Stimulated activated CD8-positive, alpha-beta memory T cell treated with anti-CD3 and anti-CD28 coated beads, Interleukin-12 subunit alpha, Interleukin-12 subunit beta, amount 100 ng/mL, for 24 hours (primary cell): ENCODE data around the gene SOCS1.

Experiments used
- DNase-seq: peaks from one replicate; pipeline ENCODE4 v3.0.0-alpha.2; 2020; ENCODE audit errors: extremely low read depth

The SOCS1 gene

GRCh38 chr16:11285842-11286241 lies 29.8 kb upstream of the SOCS1 start:
- no peak for DNase-seq

DNA sequence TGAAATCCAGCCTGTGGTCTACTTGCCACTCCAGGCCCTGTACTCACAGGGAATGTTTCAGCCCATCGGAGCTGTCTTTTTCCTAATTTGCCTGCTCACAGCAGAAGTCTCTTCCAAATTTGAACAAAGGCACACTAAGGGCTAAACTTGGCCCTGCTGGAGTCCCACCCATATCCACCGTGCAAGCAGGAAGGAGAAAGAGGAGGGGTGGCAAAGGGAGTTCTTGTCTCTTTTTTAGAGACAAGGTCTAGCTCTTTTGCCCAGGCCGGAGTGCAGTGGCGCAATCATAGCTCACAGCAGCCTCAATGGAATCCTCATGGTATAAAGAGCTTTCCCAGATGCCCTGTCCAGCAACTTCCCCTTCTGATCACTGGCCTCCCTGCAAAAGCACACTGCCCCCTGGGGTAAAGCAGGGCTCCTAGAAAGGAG lies 27.8 kb upstream of the SOCS1 start:
- no peak for DNase-seq

DNA sequence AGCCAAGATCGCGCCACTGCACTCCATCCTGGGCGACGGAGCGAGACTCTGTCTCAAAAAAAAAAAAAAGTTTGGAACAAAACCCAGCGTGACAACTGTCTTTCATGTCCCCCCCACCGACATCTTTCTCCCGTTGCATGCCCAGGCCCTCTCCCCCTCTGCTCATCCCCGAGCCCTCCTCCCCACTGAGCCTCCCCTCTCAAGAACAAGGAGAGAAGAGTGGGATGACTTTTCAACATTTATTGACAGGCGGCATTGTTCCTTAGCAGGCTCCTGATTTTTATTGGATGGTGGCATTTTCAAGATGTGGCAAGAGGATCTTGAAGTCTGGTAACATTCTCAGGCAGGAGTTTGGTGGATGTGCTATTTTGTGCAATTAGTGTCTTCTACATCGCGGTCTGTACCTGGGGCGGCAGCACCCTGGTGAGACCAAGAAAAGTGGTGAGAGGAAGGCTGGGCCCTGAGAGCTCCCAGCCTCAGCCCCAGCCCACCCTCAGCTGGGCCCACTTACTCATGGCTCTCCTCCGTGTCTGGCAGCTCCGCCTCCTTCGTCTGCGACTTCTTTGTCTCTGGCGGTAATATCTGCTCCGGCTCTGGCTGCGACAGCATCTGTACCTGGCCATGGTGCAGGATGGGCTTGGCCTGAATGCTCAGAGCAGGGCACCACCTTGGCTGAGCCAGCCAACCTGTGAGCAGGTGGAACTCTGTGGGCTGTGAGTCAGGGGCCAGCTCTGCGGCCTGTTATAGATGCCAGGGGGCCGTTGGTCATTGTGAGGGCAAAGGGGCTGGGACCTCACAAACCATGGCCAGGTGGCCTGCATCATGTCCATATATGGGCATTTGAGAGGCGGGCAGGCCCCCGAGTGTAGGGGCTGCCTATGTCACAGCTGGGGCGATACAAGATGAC lies 24.9 kb upstream of the SOCS1 start, which contains the start of gene PRM1:
TSS of gene PRM1 (minus strand) at position 715 of the 907 bp plus-strand sequence. CDS start at position 623, 92 bp downstream.
- no peak for DNase-seq

GRCh38 chr16:11278681-11279628 lies 23.0 kb upstream of the SOCS1 start:
- no peak for DNase-seq

DNA sequence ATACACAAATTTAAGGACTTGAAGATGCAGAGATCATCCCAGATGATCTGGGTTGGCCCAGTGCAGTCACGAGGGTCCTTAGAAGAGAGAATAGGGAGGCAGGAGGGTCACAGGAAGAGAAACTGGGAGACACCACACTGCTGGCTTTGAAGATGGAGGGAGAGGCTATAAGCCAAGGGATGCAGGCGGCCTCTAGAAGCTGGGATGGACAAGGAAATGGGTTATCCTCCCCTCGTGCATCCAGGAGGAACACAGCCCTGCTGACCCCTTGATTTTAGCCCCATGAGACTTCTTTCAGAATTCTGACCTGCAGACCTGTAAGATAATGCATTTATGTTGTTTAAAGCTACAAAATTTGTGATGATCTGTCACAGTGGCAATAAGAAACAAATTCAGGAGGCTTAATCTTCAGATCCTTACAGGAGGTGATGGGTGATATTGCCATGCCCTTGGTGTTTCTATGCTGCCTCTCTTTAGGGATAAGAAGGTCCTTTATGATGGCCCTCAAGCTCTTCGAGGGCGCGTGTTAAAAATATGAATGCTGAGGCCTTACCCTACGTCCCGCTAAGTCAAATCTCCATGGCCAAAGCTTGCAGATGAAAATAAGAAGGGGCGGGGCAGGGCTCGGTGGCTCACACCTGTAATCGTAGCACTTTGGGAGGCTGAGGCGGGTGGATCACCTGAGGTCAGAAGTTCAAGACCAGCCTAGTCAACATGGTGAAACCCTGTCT lies 21.8 kb upstream of the SOCS1 start:
- no peak for DNase-seq

DNA sequence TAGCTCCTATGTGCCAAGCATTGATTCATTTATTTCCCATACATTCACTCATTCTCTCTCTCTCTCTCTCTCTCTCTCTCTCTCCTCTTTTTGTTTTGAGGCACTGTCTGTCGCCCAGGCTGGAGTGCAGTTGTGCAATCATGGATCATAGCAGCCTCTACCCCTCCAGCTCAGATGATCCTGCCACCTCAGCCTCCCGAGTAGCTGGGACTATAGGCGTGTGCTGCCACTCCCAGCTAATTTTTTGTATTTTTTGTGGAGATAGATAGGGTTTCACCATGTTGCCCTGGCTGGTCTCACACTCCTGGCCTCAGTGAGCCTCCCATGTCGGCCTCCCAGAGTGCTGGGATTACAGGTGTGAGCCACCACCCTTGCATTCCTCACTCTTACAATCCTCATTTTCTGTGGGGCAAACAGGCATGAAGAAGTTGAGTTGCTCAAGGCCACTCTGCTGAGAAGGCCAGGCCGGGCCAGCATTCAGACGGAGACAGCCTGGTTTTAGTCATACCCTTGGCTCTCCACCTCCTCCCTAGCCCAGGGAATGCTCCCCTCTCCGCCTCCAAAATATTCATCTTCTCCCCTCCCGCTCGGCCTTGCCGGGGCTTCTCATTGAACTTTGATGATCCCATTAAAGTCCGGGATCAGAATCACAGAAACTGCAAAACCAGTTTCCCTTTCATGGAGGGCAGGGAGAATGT lies 21.0 kb upstream of the SOCS1 start:
- DNase-seq: no peak

GRCh38 chr16:11276143-11276895 lies 20.3 kb upstream of the SOCS1 start, which contains the start of gene PRM2:
Gene PRM2, minus strand, starts transcription at chr16:11276480. Its CDS starts 110 bp downstream, at chr16:11276370.
- DNase-seq: no peak

- DNase-seq: no peak
These were observed 19.0 kb upstream of the SOCS1 start for GRCh38 chr16:11274964-11275363.

- no peak for DNase-seq
These were observed 17.8 kb upstream of the SOCS1 start for GRCh38 chr16:11273721-11274324.

DNA sequence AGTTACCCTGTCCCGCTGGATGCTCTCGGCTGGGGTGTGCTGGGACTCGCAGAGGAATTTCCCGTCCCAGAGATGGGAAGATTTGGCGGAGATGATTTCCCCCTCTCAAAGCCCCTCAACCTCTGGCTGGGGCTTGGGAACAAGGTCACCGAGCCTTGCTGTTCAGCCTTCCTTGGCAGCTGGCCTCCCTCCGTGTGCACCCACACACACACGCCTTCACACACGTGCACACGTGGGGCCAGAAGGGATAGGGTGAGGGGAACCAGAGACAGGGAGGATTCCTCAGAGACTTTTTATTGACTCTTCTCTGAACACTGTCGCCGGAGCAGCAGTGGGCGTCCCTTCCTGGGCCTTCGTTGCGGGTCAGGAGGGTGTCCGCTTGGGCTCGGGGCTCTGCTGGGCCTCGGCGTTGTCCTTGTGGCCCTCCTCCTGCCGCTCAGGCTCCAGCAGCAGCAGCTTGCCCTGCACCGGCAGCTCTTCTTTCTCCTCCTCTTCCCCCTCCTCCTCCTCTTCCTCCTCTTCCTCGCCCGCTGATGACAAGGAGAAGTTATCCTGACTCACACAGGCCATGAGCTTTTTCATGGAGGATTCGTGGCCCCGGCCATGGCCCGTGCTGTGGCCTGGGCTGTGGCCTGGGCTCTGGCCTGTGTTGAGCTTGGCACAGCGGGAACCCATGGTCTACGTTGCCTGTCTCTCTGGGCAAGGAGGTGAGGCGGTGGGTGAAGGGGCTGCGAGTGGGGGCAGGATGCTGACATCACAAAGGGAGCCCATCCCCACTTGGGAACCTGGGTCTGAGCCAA lies 17.1 kb upstream of the SOCS1 start, which contains the start of gene PRM3:
TSS of gene PRM3 (minus strand) at position 709 of the 800 bp plus-strand sequence. CDS start at position 675, 34 bp downstream.
- DNase-seq: no peak

- DNase-seq: no peak
These were observed 16.5 kb upstream of the SOCS1 start for GRCh38 chr16:11272484-11272883.

DNA sequence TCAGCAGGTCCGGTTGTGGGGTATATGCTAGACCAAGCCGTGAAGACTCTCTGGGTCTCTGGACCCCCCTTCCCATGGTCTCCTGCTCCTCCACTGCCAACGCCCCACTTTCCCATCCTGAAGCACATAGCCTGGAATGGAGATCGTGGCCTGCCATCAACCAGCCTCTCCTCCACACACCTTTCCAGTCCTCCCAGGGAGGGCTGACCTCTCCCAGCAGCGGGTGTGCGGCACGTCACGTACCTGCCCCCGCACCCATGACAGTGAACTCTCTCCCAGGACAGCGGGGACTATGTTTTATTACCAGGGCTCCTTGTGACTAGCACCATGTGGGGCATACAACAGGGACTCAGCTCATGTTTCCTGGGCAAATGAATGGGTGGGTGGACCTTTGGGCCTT lies 15.6 kb upstream of the SOCS1 start:
- DNase-seq: no peak

GRCh38 chr16:11270602-11271162 lies 14.7 kb upstream of the SOCS1 start:
- DNase-seq: no peak

- no peak for DNase-seq
These were observed 12.9 kb upstream of the SOCS1 start, which contains the start of gene TNP2 for GRCh38 chr16:11268921-11269375. Gene TNP2, minus strand, starts transcription at chr16:11269325. Its CDS starts 63 bp downstream, at chr16:11269262.

- DNase-seq: no peak
These were observed 9.1 kb upstream of the SOCS1 start for GRCh38 chr16:11265124-11265523.

DNA sequence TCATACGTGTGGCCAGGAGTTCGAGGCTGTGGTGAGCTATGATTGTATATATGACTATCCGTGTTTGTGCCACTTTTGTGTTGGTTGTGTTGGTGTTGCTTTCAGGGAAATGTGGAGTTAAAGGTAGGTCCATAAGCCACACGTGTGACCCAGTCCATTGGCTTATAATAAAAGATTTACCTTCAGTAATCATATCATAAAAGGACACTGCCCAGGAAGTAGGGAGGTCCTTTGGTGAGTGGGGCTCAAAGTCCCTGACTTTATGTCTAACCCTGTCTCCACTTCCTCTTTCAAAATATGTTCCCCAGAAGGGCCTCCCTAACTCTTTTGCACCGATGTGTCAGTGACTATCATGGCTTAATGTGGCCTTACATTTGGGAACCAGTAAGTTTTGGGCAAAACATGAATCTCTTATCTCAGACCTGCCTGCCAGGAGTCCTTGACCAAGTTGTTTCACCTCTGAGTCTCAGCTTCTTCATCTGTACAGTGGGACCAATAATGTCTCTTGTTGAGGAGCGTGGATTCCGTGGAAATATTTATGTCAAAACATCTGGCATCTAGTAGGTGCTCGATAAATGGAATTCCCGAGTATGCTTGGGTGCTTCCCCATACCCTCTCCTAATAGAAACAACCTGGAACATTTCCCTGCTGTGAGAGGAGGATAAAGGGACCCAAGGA lies 8.3 kb upstream of the SOCS1 start:
- no peak for DNase-seq

DNA sequence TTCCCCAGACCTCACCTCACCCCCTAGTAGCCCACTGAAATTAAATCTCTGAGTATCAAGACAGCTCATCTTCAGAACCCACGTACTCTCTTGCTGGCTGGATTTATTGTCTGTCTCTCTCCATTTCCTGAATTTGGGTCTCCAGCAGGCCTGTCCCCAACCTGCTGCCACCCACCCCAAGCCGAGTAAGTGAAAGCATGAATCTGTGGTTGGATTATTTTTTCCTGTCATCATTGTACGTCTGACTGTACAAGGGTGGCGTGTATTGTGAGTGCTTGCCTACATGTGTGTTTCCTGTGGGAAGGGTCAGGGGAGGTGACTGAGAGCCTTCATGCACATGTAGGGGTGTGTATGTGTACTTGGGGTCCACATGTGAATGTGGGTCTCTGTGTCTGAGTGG lies 7.7 kb upstream of the SOCS1 start:
- no peak for DNase-seq

- no peak for DNase-seq
These were observed 6.9 kb upstream of the SOCS1 start for GRCh38 chr16:11262915-11263314.
